ENCODE results near the gene AMIGO3.

The AMIGO3 gene

GRCh38 chr3:49670940-49671290 lies 48.6 kb downstream of the AMIGO3 start:
- DNase-seq (ENCODE audit: low read depth in 1 of 2, low spot score in 1 of 2) = no peak

- no peak for DNase-seq (ENCODE audit: low read depth in 1 of 2, low spot score in 1 of 2)
These were observed 50.1 kb downstream of the AMIGO3 start for GRCh38 chr3:49669352-49669751.

GRCh38 chr3:49668861-49669260 lies 50.6 kb downstream of the AMIGO3 start:
- DNase-seq (ENCODE audit: low read depth in 1 of 2, low spot score in 1 of 2) = no peak

GRCh38 chr3:49668414-49668797 lies 51.1 kb downstream of the AMIGO3 start:
- DNase-seq (ENCODE audit: low read depth in 1 of 2, low spot score in 1 of 2) = no peak

GRCh38 chr3:49667701-49668413 lies 51.6 kb downstream of the AMIGO3 start:
- no peak for DNase-seq (ENCODE audit: low read depth in 1 of 2, low spot score in 1 of 2)
